Measurements from ENCODE around the gene EYS.

DNA sequence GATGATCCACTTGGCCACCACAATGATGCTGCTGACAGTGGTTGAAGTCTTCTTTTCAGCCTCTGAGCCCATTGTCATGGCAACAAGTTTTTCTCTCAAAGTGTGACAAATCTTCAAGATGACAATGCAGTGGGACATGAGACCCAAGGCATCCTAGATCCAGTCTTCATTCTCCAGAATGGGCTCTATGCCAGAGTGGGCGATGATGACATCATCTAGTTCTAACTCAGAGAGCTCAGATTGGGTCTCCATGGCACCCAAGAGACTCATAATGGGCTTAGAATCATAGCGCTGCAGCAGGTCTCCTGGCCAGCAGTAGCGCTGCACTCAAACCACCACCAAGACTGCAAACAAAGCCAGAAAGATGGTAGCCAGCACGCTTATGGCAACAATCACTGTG lies 973.6 kb downstream of the EYS start:
- TF ChIP-seq ZNF274 (IDR thresholded peaks at IDR 0.05; ENCODE audit: low read depth, low read length) (no peak), YY1 (IDR thresholded peaks at IDR 0.05; ENCODE audit: insufficient read depth, insufficient read length) (no peak), SUZ12 (IDR thresholded peaks at IDR 0.05; ENCODE audit: extremely low read depth, insufficient read depth, insufficient read length) (no peak)
